Breast epithelium (tissue), 3 donors: ENCODE results near the gene POLR2C.

Experiments used
- CTCF ChIP-seq, 3 donors: fragments of 450-650 bp; IDR thresholded peaks; one replicate each; pipeline ENCODE4 v1.5.1; 2016 to 2017; ENCODE audit warnings: antibody characterized with exemption in 3 of 3, mild to moderate bottlenecking in 3 of 3, moderate library complexity in 3 of 3
- POLR2A ChIP-seq: fragments of 450-650 bp; IDR thresholded peaks from one replicate; pipeline ENCODE4 v1.6.1; 2016; ENCODE audit warnings: antibody characterized with exemption, mild to moderate bottlenecking, moderate library complexity

DNA sequence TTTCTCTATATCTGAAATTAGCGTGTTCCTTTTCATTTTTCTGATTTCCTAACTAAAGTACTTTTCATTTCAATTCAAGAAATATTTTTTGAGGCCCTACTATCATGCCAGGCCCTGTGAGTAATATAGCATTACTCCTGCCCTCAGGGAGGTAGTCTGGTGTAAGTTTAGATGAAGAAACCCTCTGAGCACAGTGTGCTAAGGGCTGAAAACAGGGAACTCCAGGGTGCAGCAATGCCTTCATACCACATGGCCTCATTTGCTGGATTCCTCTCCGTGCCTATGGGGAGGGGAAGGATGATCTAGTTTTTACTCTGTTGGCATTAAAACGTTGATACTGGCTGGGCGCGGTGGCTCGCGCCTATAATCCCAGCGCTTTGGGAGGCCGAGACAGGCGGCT is 10.5 kb upstream of the POLR2C start:
- TF ChIP-seq POLR2A, result no peak
- no peak for TF ChIP-seq CTCF (IDR thresholded peaks at IDR 0.05)
